ENCODE results near the gene TPP2. TPM values are rescaled to one million over a fixed set of nuclear protein-coding genes. Genes with fewer than 3 reads are reported as not detected.

The TPP2 gene
- total RNA-seq, 1 experiment from 2014 or later: 58.9 TPM

DNA sequence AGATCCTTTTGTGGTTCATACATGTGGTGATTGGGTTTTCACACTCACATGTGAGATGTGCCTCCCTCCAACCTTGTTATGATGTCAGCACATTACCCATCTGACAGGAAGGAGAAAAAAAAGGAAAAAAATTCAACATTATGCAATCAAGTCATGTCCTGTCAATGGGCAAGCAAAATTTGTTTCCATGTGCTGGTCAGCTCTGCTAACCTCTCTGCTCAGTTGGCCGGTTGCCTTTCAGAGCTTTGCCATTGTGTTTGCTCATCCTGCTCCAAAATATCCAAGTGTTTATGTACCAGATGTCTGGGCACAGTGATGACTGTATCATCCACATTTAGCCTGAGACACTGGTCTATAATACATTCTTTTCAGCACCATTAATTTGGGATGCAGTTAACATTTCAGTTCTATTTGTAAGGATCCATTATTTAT, 125.0 kb downstream of the TPP2 start:
- intact Hi-C loops (cut with micrococcal nuclease; ENCODE audit: unreplicated experiment): no loop called here
- DNase-seq: no peak
- H3K9me3 Mint-ChIP-seq (ENCODE audit: unreplicated experiment): peaks cover 6% of the 10 kb centered on the region

DNA sequence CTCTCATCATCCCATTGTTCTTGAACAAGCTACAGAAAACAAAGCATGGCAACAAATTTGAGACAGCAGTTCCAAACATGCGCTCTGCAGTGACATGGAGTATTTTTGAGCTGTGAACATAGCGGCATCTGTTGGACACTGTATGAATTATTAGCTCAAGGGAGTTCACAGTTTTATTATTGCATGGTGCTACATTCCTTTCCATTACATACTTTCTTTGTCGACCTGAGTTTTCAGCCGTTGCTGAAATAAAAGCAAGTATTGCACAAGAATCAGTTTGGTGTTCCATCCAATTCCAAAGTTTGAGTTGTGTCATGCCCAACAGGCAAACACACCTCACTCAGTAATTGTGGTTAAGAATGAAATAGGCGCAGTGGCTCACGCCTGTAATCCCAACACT, 128.1 kb downstream of the TPP2 start:
- TF ChIP-seq, protein P1, sequence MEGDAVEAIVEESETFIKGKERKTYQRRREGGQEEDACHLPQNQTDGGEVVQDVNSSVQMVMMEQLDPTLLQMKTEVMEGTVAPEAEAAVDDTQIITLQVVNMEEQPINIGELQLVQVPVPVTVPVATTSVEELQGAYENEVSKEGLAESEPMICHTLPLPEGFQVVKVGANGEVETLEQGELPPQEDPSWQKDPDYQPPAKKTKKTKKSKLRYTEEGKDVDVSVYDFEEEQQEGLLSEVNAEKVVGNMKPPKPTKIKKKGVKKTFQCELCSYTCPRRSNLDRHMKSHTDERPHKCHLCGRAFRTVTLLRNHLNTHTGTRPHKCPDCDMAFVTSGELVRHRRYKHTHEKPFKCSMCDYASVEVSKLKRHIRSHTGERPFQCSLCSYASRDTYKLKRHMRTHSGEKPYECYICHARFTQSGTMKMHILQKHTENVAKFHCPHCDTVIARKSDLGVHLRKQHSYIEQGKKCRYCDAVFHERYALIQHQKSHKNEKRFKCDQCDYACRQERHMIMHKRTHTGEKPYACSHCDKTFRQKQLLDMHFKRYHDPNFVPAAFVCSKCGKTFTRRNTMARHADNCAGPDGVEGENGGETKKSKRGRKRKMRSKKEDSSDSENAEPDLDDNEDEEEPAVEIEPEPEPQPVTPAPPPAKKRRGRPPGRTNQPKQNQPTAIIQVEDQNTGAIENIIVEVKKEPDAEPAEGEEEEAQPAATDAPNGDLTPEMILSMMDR (IDR thresholded peaks at IDR 0.05; ENCODE audit: insufficient read depth in 1 of 2, low read depth in 1 of 2, low read length in 1 of 2, severe bottlenecking in 1 of 2, unreplicated experiment in 1 of 2): peak; percentile 55 to 63
- Histone ChIP-seq H3K4me1 (no peaks in the 10 kb centered on the region), H3K36me3 (ENCODE audit: control insufficient read depth, insufficient read depth, low read length) (no peaks in the 10 kb centered on the region), H3K9me3 (no peaks in the 10 kb centered on the region), H3K27me3 (replicated peaks; ENCODE audit: control insufficient read depth, insufficient read depth, low read length) (no peaks in the 10 kb centered on the region), H3K4me3 (ENCODE audit: low read depth, low read length) (no peak overlapping the region)
- Mint-ChIP-seq H3K27ac (ENCODE audit: unreplicated experiment) (peak overlapping the region; percentile 80), H3K4me1 (ENCODE audit: low read depth, unreplicated experiment) (peaks cover 14% of the 10 kb centered on the region), H3K27me3 (ENCODE audit: insufficient read depth, unreplicated experiment) (peaks cover 6% of the 10 kb centered on the region), H3K9me3 (ENCODE audit: unreplicated experiment) (peaks cover 8% of the 10 kb centered on the region), H3K4me3 (ENCODE audit: unreplicated experiment) (no peak overlapping the region), H3K36me3 (ENCODE audit: insufficient read depth, unreplicated experiment) (peaks cover 7% of the 10 kb centered on the region)
- CTCF ChIA-PET: interaction anchor here (0.7 to 1.4 kb wide), 21 partner anchors 10 to 1772 kb away, joined by 3 to 49 read pairs (median 5); partner anchors contain the start of genes ERCC5 and TPP2
- no TSS peak for BruUV-seq (replicated peaks)
- POLR2A ChIA-PET: interaction anchor here (0.6 to 1.0 kb wide), 3 partner anchors 121 to 133 kb away, joined by 3 to 10 read pairs (median 10); partner anchors contain the start of genes ERCC5 and TPP2
- peak in 1 of 2 experiments; percentile 68 for DNase-seq
- intact Hi-C loops (cut with micrococcal nuclease; ENCODE audit: unreplicated experiment): loop anchor here (1.0 to 2.0 kb wide), 9 partner anchors 21 to 145 kb away; no protein-coding TSS in a partner anchor

More for the DNA sequence above, 125.0 kb downstream of the TPP2 start:
- CTCF ChIA-PET: interaction anchor here (0.8 kb wide), 1 partner anchor 142 kb away, joined by 3 read pairs; no protein-coding TSS in a partner anchor
- Mint-ChIP-seq H3K27me3 (ENCODE audit: insufficient read depth, unreplicated experiment) (peaks cover 2% of the 10 kb centered on the region), H3K36me3 (ENCODE audit: insufficient read depth, unreplicated experiment) (peaks cover 7% of the 10 kb centered on the region), H3K4me1 (ENCODE audit: low read depth, unreplicated experiment) (peaks cover 14% of the 10 kb centered on the region), H3K4me3 (ENCODE audit: unreplicated experiment) (no peak overlapping the region), H3K27ac (ENCODE audit: unreplicated experiment) (no peak overlapping the region)
- POLR2A ChIA-PET: no interaction called here
- Histone ChIP-seq H3K27me3 (replicated peaks; ENCODE audit: control insufficient read depth, insufficient read depth, low read length) (no peaks in the 10 kb centered on the region), H3K36me3 (ENCODE audit: control insufficient read depth, insufficient read depth, low read length) (no peaks in the 10 kb centered on the region), H3K4me1 (no peaks in the 10 kb centered on the region), H3K4me3 (ENCODE audit: low read depth, low read length) (no peak overlapping the region), H3K9me3 (no peaks in the 10 kb centered on the region)
- no TSS peak for BruUV-seq (replicated peaks)
- TF ChIP-seq, protein P1 (IDR thresholded peaks at IDR 0.05; ENCODE audit: insufficient read depth in 1 of 2, low read depth in 1 of 2, low read length in 1 of 2, severe bottlenecking in 1 of 2, unreplicated experiment in 1 of 2): no peak

DNA sequence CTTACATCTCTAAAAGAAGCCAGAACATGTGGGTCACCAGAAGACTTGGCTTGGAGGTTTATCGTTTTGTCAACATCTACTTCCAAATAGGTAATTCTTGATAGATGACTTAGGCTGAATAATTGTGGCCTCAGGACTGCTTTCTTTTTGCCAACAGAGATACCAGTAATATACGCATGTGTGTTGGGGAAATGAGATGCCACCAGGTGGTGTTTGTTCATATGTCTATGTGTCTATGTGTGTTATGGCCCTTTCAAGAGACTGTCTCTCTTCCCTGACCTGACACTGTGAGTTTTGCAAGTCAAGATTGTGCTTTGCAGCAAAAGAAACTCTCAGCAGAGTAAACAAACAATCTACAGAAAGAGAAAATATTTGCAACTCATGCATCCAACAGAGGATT, 129.6 kb downstream of the TPP2 start:
- H3K27me3 Mint-ChIP-seq (ENCODE audit: insufficient read depth, unreplicated experiment): peaks cover 10% of the 10 kb centered on the region
- BruUV-seq (replicated peaks): no TSS peak

More for the DNA sequence above, 129.6 kb downstream of the TPP2 start:
- ChIA-PET POLR2A (no interaction called here), CTCF (no interaction called here)
- Mint-ChIP-seq H3K27ac (ENCODE audit: unreplicated experiment) (peak overlapping the region; percentile 39), H3K36me3 (ENCODE audit: insufficient read depth, unreplicated experiment) (peaks cover 7% of the 10 kb centered on the region), H3K4me3 (ENCODE audit: unreplicated experiment) (no peak overlapping the region), H3K9me3 (ENCODE audit: unreplicated experiment) (peaks cover 8% of the 10 kb centered on the region), H3K4me1 (ENCODE audit: low read depth, unreplicated experiment) (peaks cover 14% of the 10 kb centered on the region)
- TF ChIP-seq, protein P1 (IDR thresholded peaks at IDR 0.05; ENCODE audit: insufficient read depth in 1 of 2, low read depth in 1 of 2, low read length in 1 of 2, severe bottlenecking in 1 of 2, unreplicated experiment in 1 of 2): peak in 1 of 2 experiments; percentile 17
- Histone ChIP-seq H3K4me1 (no peaks in the 10 kb centered on the region), H3K4me3 (ENCODE audit: low read depth, low read length) (no peak overlapping the region), H3K27me3 (replicated peaks; ENCODE audit: control insufficient read depth, insufficient read depth, low read length) (no peaks in the 10 kb centered on the region), H3K36me3 (ENCODE audit: control insufficient read depth, insufficient read depth, low read length) (no peaks in the 10 kb centered on the region), H3K9me3 (no peaks in the 10 kb centered on the region)
- intact Hi-C loops (cut with micrococcal nuclease; ENCODE audit: unreplicated experiment): no loop called here
- DNase-seq: peak in 1 of 2 experiments; percentile 14

Other genes with a start within 250 kb of the TPP2 start
- gene FGF14, start 194.9 kb upstream of the TPP2 start, total RNA-seq (2022): not detected in 2 replicates
- gene METTL21C, start 98.1 kb downstream of the TPP2 start, total RNA-seq (2022): not detected in 2 replicates
- 27.5 and 30.4 TPM in 2 replicates for gene TEX30, start 176.8 kb downstream of the TPP2 start, total RNA-seq (2022)
- 12.0 and 20.1 TPM in 2 replicates for gene POGLUT2, start 202.0 kb downstream of the TPP2 start, total RNA-seq (2022)
- 14.9 and 19.1 TPM in 2 replicates for gene BIVM, start 202.1 kb downstream of the TPP2 start, total RNA-seq (2022)
- gene ERCC5, start 249.0 kb downstream of the TPP2 start, total RNA-seq (2022): 29.9 and 31.4 TPM in 2 replicates